GM18526 (cell line): Measurements from ENCODE around the gene DLG2.

Experiments
- POLR2A ChIP-seq: IDR thresholded peaks from 3 replicates; pipeline ENCODE4 v1.6.1; 2011; ENCODE audit not compliant: insufficient read length; ENCODE audit errors: extremely low read depth

DLG2 gene

GRCh38 chr11:85647604-85648299, 20.6 kb upstream of the DLG2 start, which contains the start of gene TMEM126A:
Gene TMEM126A (plus strand): TSS chr11:85647967. CDS start chr11:85650256, 2,289 bp downstream.
- TF ChIP-seq POLR2A = peak; percentile 94

- no peak for TF ChIP-seq POLR2A
Measured at GRCh38 chr11:85647078-85647477, 19.9 kb upstream of the DLG2 start.

GRCh38 chr11:85643191-85643614, 16.1 kb upstream of the DLG2 start:
- no peak for TF ChIP-seq POLR2A

DNA sequence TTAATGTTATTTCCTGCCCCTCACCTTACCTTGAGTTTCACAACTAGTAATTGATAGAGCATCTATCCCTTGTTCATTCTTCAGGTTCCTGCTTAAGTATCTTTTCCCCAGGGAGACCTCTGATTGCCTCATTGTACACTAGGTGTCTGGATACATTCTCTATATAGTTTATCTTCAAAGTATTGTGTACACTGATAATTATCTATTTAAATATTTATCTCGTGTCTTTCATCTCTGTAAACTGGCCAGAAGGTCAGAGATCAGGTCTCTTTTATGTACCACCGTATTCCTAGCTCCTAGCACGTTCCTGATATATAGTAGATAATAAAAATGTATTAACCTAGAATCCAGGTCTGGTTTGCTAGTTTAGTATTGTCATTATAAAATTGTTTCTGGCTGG, 7.6 kb upstream of the DLG2 start:
- no peak for TF ChIP-seq POLR2A

DNA sequence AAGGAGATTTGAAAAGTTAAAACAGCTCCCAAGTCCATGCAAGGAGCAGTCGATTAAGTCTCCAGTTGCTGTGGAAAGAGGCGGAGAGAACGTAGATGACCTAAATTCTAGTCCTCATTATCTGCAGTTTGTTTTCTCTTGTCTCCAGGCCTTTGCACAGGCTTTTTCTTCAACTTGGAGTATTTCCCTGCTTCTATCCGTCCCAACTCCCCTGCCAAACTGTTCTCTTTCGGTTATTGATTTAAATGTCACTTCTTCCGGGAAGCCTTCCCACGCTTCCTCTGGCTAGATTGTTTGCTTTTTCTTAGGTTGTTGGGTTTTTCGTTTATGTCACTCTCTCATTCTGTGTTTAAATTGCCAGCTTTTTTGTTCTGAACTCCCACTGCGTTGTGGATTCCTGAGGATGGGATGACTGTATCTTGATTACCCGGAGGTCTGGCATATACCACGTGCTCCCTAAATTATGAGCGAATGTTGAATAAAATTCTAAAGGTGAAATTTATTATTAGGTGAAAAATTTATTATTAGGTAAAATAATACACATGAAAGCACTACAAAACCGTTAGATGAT, 1.7 kb upstream of the DLG2 start:
- no peak for TF ChIP-seq POLR2A

GRCh38 chr11:85627998-85628770, 1.0 kb upstream of the DLG2 start, which contains the start of gene TMEM126B:
Gene TMEM126B (plus strand): TSS chr11:85628593. CDS start chr11:85628608, 15 bp downstream.
- TF ChIP-seq POLR2A = peak; percentile 79

- no peak for TF ChIP-seq POLR2A
Measured at GRCh38 chr11:85626496-85626895, 648 bp downstream of the DLG2 start.

- no peak for TF ChIP-seq POLR2A
Measured at GRCh38 chr11:85620256-85620655, 6.9 kb downstream of the DLG2 start.

- no peak for TF ChIP-seq POLR2A
Measured at GRCh38 chr11:85619499-85619898, 7.6 kb downstream of the DLG2 start.

GRCh38 chr11:85603220-85603619, 23.9 kb downstream of the DLG2 start:
- no peak for TF ChIP-seq POLR2A

GRCh38 chr11:85602526-85603213, 24.5 kb downstream of the DLG2 start:
- TF ChIP-seq POLR2A = no peak

DNA sequence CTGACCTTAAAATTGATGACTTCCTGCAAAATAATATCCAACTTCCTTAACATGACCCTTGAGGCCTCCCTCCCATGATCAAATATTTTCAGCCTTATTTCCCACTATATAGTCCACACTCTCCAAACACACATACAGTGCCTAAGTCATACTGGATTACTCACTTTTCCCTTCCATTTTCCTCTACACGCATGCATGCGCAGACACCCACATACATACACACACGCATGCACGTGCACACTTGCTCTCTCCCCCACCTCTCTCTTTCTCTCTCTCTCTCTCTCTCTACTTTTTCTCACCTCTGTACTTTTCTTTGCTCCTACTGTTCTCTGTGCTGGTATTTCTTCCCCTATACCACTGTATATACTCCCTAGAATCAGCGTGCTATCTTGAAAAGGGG, 28.1 kb downstream of the DLG2 start:
- TF ChIP-seq POLR2A = no peak

GRCh38 chr11:85596886-85597285, 30.3 kb downstream of the DLG2 start:
- no peak for TF ChIP-seq POLR2A

DNA sequence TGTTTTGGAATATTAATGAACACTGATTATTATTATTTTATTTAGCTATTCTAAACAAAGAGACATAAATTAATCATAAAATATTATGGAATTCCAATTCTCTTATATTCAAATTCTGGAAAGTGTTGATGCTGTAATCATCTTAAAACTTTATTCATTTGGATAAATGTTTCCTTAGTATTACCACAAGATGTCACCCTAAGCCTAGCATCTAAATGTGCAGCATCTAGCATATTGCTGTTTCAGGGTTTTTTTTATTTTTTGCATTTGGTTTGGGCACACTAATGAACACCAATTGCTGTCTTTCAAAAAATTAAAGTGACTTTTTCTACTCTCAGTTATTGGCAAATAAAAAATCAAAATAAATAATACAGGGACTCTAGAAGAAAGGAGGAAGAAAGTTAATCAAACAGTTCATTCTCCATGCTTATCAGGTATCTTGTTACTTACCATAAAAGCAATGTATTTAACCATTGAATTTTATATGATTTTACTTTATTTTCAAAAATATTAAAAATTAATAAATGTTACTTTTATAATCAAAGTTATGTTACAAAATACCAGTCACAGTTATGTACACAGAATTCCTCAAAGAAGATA, 31.8 kb downstream of the DLG2 start:
- no peak for TF ChIP-seq POLR2A

DNA sequence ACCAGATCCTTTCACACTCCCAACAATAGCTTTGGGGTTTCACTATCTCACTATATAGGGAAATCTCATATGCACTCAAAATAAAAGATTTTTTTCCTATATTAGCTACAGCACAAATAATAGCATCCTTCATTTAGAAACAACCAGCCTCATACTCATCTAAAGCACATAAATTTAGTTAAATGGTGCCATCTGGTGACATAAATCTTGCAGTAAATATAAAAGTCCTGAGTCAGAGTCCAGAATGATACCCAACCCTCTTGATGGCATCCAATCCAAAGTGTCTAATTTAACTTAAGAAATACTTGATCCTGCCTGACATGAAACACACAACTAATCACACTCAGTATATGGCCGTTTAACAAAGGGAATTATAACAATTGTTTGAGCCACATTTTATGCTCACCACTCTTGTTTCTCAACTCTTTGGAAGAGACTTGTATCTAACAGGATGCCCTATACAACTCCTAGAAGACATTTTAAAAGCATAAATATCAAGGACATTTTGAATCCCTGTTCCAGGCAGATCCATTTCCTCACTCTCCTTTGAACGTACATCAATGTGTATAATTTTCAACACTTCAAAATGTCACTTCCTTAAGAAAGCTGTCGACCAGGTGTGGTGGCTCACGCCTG, 36.2 kb downstream of the DLG2 start:
- TF ChIP-seq POLR2A = no peak

GRCh38 chr11:85589373-85589772, 37.8 kb downstream of the DLG2 start:
- no peak for TF ChIP-seq POLR2A
